Neutrophil (primary cell): ENCODE results near the gene GALNT18.

Source experiments
- H3K27ac ChIP-seq: fragments of 200-600 bp; sonication (generic); 2 replicates; pipeline ENCODE4 v1.5.1; 2016; ENCODE audit warnings: mild to moderate bottlenecking, moderate library complexity
- H3K27me3 ChIP-seq: fragments of 200-600 bp; sonication (generic); 2 replicates; pipeline ENCODE4 v1.6.0; 2016; ENCODE audit warnings: mild to moderate bottlenecking
- H3K36me3 ChIP-seq: fragments of 200-600 bp; sonication (generic); 2 replicates; pipeline ENCODE4 v1.5.1; 2017
- H3K4me1 ChIP-seq, 2 experiments: fragments of 200-600 bp in 1 of 2; sonication (generic) in 1 of 2; 1 replicate in 1 of 2; 2 replicates in 1 of 2; pipeline versions ENCODE4 v1.5.1 to v1.6.1; 2013 to 2016; ENCODE audit warnings: low read depth in 1 of 2, low read length in 1 of 2, mild to moderate bottlenecking in 1 of 2, moderate library complexity in 1 of 2; ENCODE audit not compliant: control insufficient read depth in 1 of 2, insufficient read depth in 1 of 2
- H3K4me3 ChIP-seq, 2 experiments: fragments of 200-600 bp in 1 of 2; sonication (generic) in 1 of 2; 1 replicate in 1 of 2; 2 replicates in 1 of 2; pipeline ENCODE4 v1.5.1; 2013 to 2016; ENCODE audit warnings: low read depth in 1 of 2, low read length in 1 of 2, mild to moderate bottlenecking in 1 of 2, moderate library complexity in 1 of 2
- H3K9me3 ChIP-seq: fragments of 200-600 bp; sonication (generic); 2 replicates; pipeline ENCODE4 v1.5.1; 2016
- TF ChIP-seq, protein P1 (sequence below): fragments of 200-600 bp; sonication (generic); IDR thresholded peaks from 2 replicates; pipeline ENCODE4 v1.5.1; 2016; ENCODE audit warnings: antibody characterized with exemption

GALNT18 gene

DNA sequence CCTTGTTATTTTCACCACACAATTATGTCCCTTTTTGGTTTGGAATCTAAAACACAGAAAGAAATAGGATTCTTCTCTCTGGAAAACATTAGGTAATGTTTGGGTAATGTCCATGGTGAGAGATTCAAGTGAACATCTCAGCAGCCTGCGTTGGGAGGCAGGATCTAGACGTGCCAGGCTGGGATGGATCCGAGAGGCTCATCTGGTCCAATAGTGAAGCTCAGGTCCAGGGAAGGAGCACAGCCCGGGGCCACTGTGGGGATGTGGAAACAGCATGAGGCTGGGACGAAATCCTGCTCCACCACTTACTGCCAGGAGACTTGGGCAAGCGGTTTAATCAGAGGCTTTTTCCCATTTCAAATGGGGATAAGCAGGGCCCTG lies 378.6 kb downstream of the GALNT18 start:
- TF ChIP-seq, protein P1, sequence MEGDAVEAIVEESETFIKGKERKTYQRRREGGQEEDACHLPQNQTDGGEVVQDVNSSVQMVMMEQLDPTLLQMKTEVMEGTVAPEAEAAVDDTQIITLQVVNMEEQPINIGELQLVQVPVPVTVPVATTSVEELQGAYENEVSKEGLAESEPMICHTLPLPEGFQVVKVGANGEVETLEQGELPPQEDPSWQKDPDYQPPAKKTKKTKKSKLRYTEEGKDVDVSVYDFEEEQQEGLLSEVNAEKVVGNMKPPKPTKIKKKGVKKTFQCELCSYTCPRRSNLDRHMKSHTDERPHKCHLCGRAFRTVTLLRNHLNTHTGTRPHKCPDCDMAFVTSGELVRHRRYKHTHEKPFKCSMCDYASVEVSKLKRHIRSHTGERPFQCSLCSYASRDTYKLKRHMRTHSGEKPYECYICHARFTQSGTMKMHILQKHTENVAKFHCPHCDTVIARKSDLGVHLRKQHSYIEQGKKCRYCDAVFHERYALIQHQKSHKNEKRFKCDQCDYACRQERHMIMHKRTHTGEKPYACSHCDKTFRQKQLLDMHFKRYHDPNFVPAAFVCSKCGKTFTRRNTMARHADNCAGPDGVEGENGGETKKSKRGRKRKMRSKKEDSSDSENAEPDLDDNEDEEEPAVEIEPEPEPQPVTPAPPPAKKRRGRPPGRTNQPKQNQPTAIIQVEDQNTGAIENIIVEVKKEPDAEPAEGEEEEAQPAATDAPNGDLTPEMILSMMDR = no peak
- Histone ChIP-seq H3K9me3 (no peaks in the 10 kb centered on the region), H3K4me3 (no peak overlapping the region), H3K36me3 (no peaks in the 10 kb centered on the region), H3K27ac (no peak overlapping the region), H3K4me1 (no peaks in the 10 kb centered on the region), H3K27me3 (no peaks in the 10 kb centered on the region)

DNA sequence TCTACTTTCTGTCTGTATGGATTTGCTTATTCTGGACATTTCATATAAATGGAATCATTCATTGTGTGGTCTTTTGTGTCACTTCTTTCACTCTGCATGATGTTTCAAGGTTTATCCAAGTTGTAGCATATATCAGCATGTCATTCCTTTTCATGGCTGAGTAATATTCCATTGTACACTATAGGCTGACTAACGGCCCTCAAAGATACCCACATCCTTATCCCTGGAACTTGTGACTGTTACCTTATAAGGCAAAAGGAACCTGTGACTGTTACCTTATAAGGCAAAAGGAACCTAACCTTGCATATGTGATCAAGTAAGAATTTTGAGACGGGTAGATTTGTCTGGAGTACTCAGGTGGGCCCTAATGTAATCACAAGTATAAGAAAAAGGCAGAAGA lies 380.5 kb downstream of the GALNT18 start:
- no peaks in the 10 kb centered on the region for H3K27me3 ChIP-seq
- no peaks in the 10 kb centered on the region for H3K36me3 ChIP-seq
- H3K4me3 ChIP-seq = no peak overlapping the region
- TF ChIP-seq, protein P1 = no peak
- no peak overlapping the region for H3K27ac ChIP-seq
- H3K9me3 ChIP-seq = no peaks in the 10 kb centered on the region
- H3K4me1 ChIP-seq = no peaks in the 10 kb centered on the region

DNA sequence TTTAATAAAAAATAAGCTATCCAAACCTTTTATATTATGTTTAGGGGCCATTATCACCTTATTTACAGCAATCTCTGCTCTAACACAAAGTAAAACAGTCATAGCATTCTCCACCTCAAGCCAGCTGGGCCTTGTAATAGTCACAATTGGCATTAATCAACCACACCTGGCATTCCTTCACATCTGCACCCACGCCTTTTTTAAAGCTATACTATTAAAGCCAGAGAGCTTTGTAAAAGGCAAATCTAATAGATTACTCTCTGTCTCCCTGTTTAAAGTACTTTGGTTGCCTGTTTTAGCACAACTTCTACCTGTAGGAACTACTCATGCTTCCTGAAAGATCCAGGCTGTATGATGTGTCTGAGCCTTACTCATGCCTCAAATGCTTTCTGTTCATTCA lies 381.8 kb downstream of the GALNT18 start:
- Histone ChIP-seq H3K27me3 (no peaks in the 10 kb centered on the region), H3K4me3 (no peak overlapping the region), H3K36me3 (no peaks in the 10 kb centered on the region), H3K27ac (no peak overlapping the region), H3K9me3 (no peaks in the 10 kb centered on the region), H3K4me1 (no peaks in the 10 kb centered on the region)
- TF ChIP-seq, protein P1 = no peak

DNA sequence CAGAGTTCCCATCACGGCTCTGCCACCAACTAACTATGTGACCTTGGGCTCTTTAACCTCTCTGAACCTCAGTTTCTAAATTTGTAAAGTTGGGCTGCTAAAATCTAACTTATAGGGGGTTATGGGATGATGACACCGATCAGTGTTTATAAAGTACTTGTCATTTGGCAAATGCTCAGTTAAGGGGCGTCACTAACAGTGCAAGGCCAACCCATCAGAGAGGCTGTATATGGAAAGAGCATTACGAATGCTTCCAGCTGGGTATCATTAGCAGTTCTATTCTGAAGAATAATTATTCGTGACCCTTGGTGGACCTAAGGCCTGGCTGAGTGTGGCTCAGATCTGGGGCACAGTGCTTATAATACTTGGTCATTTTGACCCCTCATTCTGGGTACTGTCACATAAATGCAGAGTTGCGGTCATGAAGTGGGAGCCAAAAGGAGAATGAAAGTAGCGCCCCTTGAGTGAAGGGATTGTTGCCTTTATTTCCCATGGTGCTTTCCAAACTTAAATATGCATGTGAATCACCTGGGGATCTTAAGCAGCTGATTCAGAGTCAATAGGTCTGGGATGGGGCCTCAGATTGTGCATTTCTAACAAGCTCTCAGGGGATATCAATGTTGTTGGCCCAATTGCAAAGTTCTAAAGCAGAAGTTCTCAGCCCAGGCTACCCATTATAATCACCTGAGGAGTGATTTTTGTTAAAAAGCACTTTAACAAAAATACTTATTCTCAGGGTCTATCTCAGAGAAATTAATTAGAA lies 384.6 kb downstream of the GALNT18 start:
- TF ChIP-seq, protein P1 = no peak
- no peaks in the 10 kb centered on the region for H3K4me1 ChIP-seq
- H3K4me3 ChIP-seq = no peak overlapping the region
- no peaks in the 10 kb centered on the region for H3K9me3 ChIP-seq
- H3K36me3 ChIP-seq = no peaks in the 10 kb centered on the region
- H3K27me3 ChIP-seq = no peaks in the 10 kb centered on the region
- no peak overlapping the region for H3K27ac ChIP-seq

DNA sequence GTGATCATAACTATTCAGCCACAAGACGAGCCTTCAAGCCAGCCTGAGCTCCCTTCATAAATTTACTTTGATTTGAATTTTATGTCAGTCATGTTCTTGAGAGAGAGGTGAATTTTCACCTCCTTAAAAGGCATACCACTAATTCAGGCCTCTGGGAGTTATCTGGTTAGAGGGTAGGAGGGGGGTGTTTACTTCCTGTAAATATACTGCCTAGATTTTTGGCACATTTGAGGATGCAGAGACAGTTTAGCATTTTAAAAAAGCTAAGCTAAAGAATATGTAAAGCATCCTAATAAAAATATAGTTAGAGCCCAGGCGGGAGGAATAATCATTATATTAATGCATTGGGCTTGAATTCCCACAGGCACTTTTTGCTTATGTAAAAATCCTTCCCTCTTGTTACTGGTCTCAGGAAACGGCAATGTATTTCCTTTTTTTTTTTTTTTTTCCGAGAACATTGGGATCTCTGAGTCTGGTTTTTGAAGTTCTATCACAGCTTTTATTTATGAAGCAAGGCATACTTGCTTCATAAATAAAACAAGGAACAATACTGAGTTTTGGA lies 385.2 kb downstream of the GALNT18 start:
- TF ChIP-seq, protein P1 = no peak
- H3K9me3 ChIP-seq = no peaks in the 10 kb centered on the region
- no peak overlapping the region for H3K27ac ChIP-seq
- no peaks in the 10 kb centered on the region for H3K4me1 ChIP-seq
- H3K4me3 ChIP-seq = no peak overlapping the region
- H3K27me3 ChIP-seq = no peaks in the 10 kb centered on the region
- H3K36me3 ChIP-seq = no peaks in the 10 kb centered on the region
